Midbrain (tissue), 1 donor: ENCODE data around the gene HUNK.
"Not testable (repeated sequence)": the region's sequence is repeated elsewhere in the genome, so short reads cannot be mapped to it uniquely, and the experiment has no call there.

Experiments
- DNase-seq: peaks from one replicate; lab custom pipeline; 2025; lab: John Stamatoyannopoulos, UW

The HUNK gene

GRCh38 chr21:31921079-31921478, 48.3 kb downstream of the HUNK start:
- no peak for DNase-seq

GRCh38 chr21:31922881-31923280, 50.1 kb downstream of the HUNK start:
- no peak for DNase-seq

- DNase-seq, result no peak
Observed at GRCh38 chr21:31923756-31924155, 50.9 kb downstream of the HUNK start.

GRCh38 chr21:31924548-31924947, 51.7 kb downstream of the HUNK start:
- no peak for DNase-seq

- no peak for DNase-seq
Observed at GRCh38 chr21:31926498-31926897, 53.7 kb downstream of the HUNK start.

GRCh38 chr21:31927689-31928353, 55.0 kb downstream of the HUNK start:
- DNase-seq, result no peak

- no peak for DNase-seq
Observed at GRCh38 chr21:31928656-31929055, 55.8 kb downstream of the HUNK start.

GRCh38 chr21:31929548-31929947, 56.7 kb downstream of the HUNK start:
- DNase-seq, result no peak

GRCh38 chr21:31930001-31930400, 57.2 kb downstream of the HUNK start:
- DNase-seq, result no peak

GRCh38 chr21:31931644-31932469, 59.0 kb downstream of the HUNK start:
- no peak for DNase-seq

GRCh38 chr21:31932470-31932764, 59.6 kb downstream of the HUNK start:
- DNase-seq, result no peak

- no peak for DNase-seq
Observed at GRCh38 chr21:31937303-31937702, 64.5 kb downstream of the HUNK start.

- DNase-seq, result no peak
Observed at GRCh38 chr21:31938330-31939301, 65.8 kb downstream of the HUNK start.

GRCh38 chr21:31941694-31942093, 68.9 kb downstream of the HUNK start:
- no peak for DNase-seq

- no peak for DNase-seq
Observed at GRCh38 chr21:31943561-31943960, 70.7 kb downstream of the HUNK start.

GRCh38 chr21:31945141-31945540, 72.3 kb downstream of the HUNK start:
- no peak for DNase-seq

- no peak for DNase-seq
Observed at GRCh38 chr21:31945546-31945945, 72.7 kb downstream of the HUNK start.

- no peak for DNase-seq
Observed at GRCh38 chr21:31946231-31946630, 73.4 kb downstream of the HUNK start.

- not testable (repeated sequence) for DNase-seq
Observed at GRCh38 chr21:31946876-31947550, 74.2 kb downstream of the HUNK start.

GRCh38 chr21:31948676-31949075, 75.9 kb downstream of the HUNK start:
- no peak for DNase-seq

GRCh38 chr21:31952828-31953227, 80.0 kb downstream of the HUNK start:
- DNase-seq, result no peak

- DNase-seq, result no peak
Observed at GRCh38 chr21:31957631-31958030, 84.8 kb downstream of the HUNK start.
